Hepatocyte (in vitro differentiated cells): ENCODE data around the gene VGLL2.

Experiments
- EZH2 ChIP-seq: fragments of 200-600 bp; sonication (generic); IDR thresholded peaks from 2 replicates; pipeline ENCODE4 v1.6.1; 2016; ENCODE audit warnings: antibody characterized with exemption, mild to moderate bottlenecking, borderline replicate concordance
- EZH2phosphoT487 ChIP-seq: fragments of 200-600 bp; sonication (generic); IDR thresholded peaks from one replicate; pipeline ENCODE4 v1.6.1; 2018; ENCODE audit warnings: antibody characterized with exemption, mild to moderate bottlenecking, low read depth, moderate library complexity; ENCODE audit not compliant: unreplicated experiment, severe bottlenecking
- TF ChIP-seq, protein P1 (sequence below): fragments of 200-600 bp; sonication (generic); IDR thresholded peaks from 2 replicates; pipeline ENCODE4 v1.5.1; 2016; ENCODE audit warnings: antibody characterized with exemption, mild to moderate bottlenecking; ENCODE audit not compliant: poor library complexity

GRCh38 chr6:117290173-117290846 lies 25.0 kb downstream of the VGLL2 start:
- no peak for TF ChIP-seq EZH2phosphoT487
- TF ChIP-seq, protein P1, sequence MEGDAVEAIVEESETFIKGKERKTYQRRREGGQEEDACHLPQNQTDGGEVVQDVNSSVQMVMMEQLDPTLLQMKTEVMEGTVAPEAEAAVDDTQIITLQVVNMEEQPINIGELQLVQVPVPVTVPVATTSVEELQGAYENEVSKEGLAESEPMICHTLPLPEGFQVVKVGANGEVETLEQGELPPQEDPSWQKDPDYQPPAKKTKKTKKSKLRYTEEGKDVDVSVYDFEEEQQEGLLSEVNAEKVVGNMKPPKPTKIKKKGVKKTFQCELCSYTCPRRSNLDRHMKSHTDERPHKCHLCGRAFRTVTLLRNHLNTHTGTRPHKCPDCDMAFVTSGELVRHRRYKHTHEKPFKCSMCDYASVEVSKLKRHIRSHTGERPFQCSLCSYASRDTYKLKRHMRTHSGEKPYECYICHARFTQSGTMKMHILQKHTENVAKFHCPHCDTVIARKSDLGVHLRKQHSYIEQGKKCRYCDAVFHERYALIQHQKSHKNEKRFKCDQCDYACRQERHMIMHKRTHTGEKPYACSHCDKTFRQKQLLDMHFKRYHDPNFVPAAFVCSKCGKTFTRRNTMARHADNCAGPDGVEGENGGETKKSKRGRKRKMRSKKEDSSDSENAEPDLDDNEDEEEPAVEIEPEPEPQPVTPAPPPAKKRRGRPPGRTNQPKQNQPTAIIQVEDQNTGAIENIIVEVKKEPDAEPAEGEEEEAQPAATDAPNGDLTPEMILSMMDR: no peak
- TF ChIP-seq EZH2: no peak
